Measurements from ENCODE around the gene GABBR2.

- TF ChIP-seq CTCF (conservative IDR thresholded peaks at IDR 0.05 in 1 of 2, IDR thresholded peaks at IDR 0.05 in 1 of 2; ENCODE audit: extremely low read depth in 1 of 2, insufficient read depth in 1 of 2, low read depth in 1 of 2, low read length in 2 of 2) (peak; percentile 36 to 41), EZH2 (IDR thresholded peaks at IDR 0.05; ENCODE audit: borderline replicate concordance, low read length) (peak; percentile 80)
Measured at GRCh38 chr9:98707166-98708102, 1.3 kb downstream of the GABBR2 start.

All from mammary epithelial cell (primary cell).